Neural progenitor cell (in vitro differentiated cells): ENCODE measurements around the gene HCRTR2. TPM values are rescaled to one million over a fixed set of nuclear protein-coding genes. Genes with fewer than 3 reads are reported as not detected.

ENCODE experiments used
- DNase-seq: peaks from one replicate; pipeline ENCODE4 v3.0.0-alpha.2; 2016; ENCODE audit warnings: low spot score
- H2AFZ ChIP-seq: fragments of 200-600 bp; sonication (generic); replicated peaks from 2 replicates; pipeline ENCODE4 v1.6.1; 2016; ENCODE audit warnings: antibody characterized with exemption
- H3F3A ChIP-seq: fragments of 200-600 bp; sonication (generic); 2 replicates; pipeline ENCODE4 v1.6.1; 2016; ENCODE audit warnings: antibody characterized with exemption, low read depth
- H3K27ac ChIP-seq: fragments of 200-600 bp; sonication (generic); 2 replicates; pipeline ENCODE4 v1.5.1; 2016; ENCODE audit warnings: mild to moderate bottlenecking
- H3K27me3 ChIP-seq: fragments of 200-600 bp; sonication (generic); 2 replicates; pipeline ENCODE4 v1.6.1; 2016; ENCODE audit warnings: mild to moderate bottlenecking, moderate library complexity
- H3K36me3 ChIP-seq: fragments of 200-600 bp; sonication (generic); 2 replicates; pipeline ENCODE4 v1.5.1; 2016
- H3K4me1 ChIP-seq: fragments of 200-600 bp; sonication (generic); 2 replicates; pipeline ENCODE4 v1.6.1; 2016; ENCODE audit warnings: mixed run types
- H3K4me2 ChIP-seq: fragments of 200-600 bp; sonication (generic); 2 replicates; pipeline ENCODE4 v1.6.1; 2016
- H3K4me3 ChIP-seq: fragments of 200-600 bp; sonication (generic); 2 replicates; pipeline ENCODE4 v1.5.1; 2016
- H3K79me2 ChIP-seq: fragments of 200-600 bp; sonication (generic); 2 replicates; pipeline ENCODE4 v1.6.1; 2016; ENCODE audit warnings: low read depth
- H3K9ac ChIP-seq: fragments of 200-600 bp; sonication (generic); 2 replicates; pipeline ENCODE4 v1.6.1; 2016
- H3K9me3 ChIP-seq: fragments of 200-600 bp; sonication (generic); 2 replicates; pipeline ENCODE4 v1.5.1; 2016; ENCODE audit warnings: low read depth
- H4K20me1 ChIP-seq: fragments of 200-600 bp; sonication (generic); 2 replicates; pipeline ENCODE4 v1.6.1; 2016; ENCODE audit warnings: low read depth
- H3K27ac Mint-ChIP-seq: 3 replicates; pipeline ENCODE4 v1.8.0; 2021; ENCODE audit warnings: mixed read lengths
- H3K27me3 Mint-ChIP-seq: 2 replicates; pipeline ENCODE4 v1.8.0; 2022; ENCODE audit warnings: low read depth, mild to moderate bottlenecking, inconsistent platforms, moderate library complexity, mixed read lengths; ENCODE audit not compliant: insufficient read depth
- H3K36me3 Mint-ChIP-seq: 3 replicates; pipeline ENCODE4 v1.8.0; 2021; ENCODE audit warnings: mixed read lengths
- H3K4me1 Mint-ChIP-seq: 3 replicates; pipeline ENCODE4 v1.8.0; 2021; ENCODE audit warnings: mixed read lengths
- H3K4me3 Mint-ChIP-seq: 3 replicates; pipeline ENCODE4 v1.8.0; 2021; ENCODE audit warnings: mild to moderate bottlenecking, moderate library complexity, mixed read lengths
- H3K9me3 Mint-ChIP-seq: 3 replicates; pipeline ENCODE4 v1.8.0; 2020; ENCODE audit warnings: mixed read lengths
- EZH2 ChIP-seq: fragments of 200-600 bp; sonication (generic); IDR thresholded peaks from 2 replicates; pipeline ENCODE4 v1.6.1; 2017; ENCODE audit warnings: antibody characterized with exemption, mild to moderate bottlenecking, moderate library complexity
- EZH2phosphoT487 ChIP-seq: fragments of 200-600 bp; sonication (generic); IDR thresholded peaks from 2 replicates; pipeline ENCODE4 v1.6.1; 2017; ENCODE audit warnings: antibody characterized with exemption
- total RNA-seq: library from RNA; depleted of rRNA; stranded (reverse); fragments of >200 nt; gene quantifications from 2 replicates; pipeline ENCODE4 v1.2.3, GENCODE V29; 2015; ENCODE audit warnings: low replicate concordance
- TF ChIP-seq, protein P1 (sequence below): fragments of 200-600 bp; sonication (generic); IDR thresholded peaks from 2 replicates; pipeline ENCODE4 v1.5.1; 2017; ENCODE audit warnings: antibody characterized with exemption, mild to moderate bottlenecking

The HCRTR2 gene
- total RNA-seq, 1 donor from 2014 or later = not detected

DNA sequence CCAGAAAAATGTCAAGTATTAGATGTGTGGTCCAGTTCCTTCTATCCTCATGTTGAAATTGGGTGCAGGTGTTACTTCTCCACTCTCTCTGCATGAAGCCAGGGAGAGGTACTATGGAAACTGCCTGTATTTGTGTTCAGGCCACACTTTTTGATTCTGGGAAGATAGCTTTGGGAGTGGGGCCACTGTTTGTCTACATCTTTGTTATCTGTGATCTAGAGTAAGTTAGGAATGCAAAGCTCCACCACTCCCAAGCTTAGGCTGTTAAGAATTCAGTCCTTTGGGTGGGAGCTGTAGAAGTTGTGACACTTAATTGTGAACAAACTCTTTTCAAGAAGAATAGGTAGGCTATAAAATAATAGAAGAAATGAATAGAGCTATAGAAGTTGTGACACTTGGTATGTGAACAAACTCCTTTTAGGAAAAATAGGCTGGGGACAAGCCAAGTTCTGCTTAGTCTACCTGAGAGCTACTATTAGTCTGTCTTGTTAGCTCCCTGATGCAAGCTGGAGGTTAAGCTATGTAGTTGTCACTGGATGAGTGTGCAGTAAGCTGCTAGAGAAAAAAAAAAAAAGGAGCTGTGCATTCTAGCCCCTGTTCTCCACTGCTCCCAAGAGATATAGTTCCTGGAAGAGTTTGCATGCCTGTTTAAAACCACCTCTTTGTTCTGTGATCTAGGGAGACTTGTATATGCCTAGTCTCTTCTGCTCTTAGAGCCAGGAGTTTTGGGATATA is 145.8 kb downstream of the HCRTR2 start:
- no peaks in the 10 kb centered on the region for H3F3A ChIP-seq
- H3K4me1 ChIP-seq = no peaks in the 10 kb centered on the region
- TF ChIP-seq EZH2 = no peak
- TF ChIP-seq, protein P1, sequence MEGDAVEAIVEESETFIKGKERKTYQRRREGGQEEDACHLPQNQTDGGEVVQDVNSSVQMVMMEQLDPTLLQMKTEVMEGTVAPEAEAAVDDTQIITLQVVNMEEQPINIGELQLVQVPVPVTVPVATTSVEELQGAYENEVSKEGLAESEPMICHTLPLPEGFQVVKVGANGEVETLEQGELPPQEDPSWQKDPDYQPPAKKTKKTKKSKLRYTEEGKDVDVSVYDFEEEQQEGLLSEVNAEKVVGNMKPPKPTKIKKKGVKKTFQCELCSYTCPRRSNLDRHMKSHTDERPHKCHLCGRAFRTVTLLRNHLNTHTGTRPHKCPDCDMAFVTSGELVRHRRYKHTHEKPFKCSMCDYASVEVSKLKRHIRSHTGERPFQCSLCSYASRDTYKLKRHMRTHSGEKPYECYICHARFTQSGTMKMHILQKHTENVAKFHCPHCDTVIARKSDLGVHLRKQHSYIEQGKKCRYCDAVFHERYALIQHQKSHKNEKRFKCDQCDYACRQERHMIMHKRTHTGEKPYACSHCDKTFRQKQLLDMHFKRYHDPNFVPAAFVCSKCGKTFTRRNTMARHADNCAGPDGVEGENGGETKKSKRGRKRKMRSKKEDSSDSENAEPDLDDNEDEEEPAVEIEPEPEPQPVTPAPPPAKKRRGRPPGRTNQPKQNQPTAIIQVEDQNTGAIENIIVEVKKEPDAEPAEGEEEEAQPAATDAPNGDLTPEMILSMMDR = no peak
- TF ChIP-seq EZH2phosphoT487 = no peak
- H3K9me3 ChIP-seq = no peaks in the 10 kb centered on the region
- H4K20me1 ChIP-seq = no peaks in the 10 kb centered on the region
- H3K4me3 ChIP-seq = no peak overlapping the region
- Mint-ChIP-seq H3K36me3 (no peaks in the 10 kb centered on the region), H3K4me3 (no peak overlapping the region), H3K4me1 (no peaks in the 10 kb centered on the region), H3K27me3 (no peaks in the 10 kb centered on the region), H3K27ac (no peak overlapping the region), H3K9me3 (no peaks in the 10 kb centered on the region)
- DNase-seq = no peak
- no peak overlapping the region for H3K4me2 ChIP-seq
- no peak overlapping the region for H3K9ac ChIP-seq
- no peaks in the 10 kb centered on the region for H3K79me2 ChIP-seq
- no peaks in the 10 kb centered on the region for H3K27me3 ChIP-seq
- no peak overlapping the region for H3K27ac ChIP-seq
- H2AFZ ChIP-seq = peak overlapping the region; percentile 22
- H3K36me3 ChIP-seq = no peaks in the 10 kb centered on the region

- peak overlapping the region; percentile 22 for H2AFZ ChIP-seq
- H3K27ac Mint-ChIP-seq = no peak overlapping the region
Measured at GRCh38 chr6:55320696-55321086, 146.4 kb downstream of the HCRTR2 start.

DNA sequence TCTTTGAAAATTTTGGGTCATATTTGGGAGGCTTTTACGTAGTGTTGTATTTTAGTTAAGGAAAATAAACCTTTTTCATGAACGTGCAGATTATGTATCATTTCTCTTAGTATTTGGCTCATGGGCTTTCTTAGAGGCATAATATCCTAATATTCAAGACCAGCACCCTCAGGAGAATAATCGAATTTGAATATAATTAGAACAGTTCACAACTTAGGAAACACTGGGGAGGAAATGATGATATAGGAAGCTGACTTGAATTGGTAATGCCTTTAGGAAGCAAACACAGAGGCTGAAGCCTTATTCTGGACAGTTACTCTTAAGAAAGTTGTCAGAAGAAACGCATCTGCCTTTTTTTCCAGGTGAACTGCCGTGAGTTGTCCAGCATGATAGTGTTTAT is 152.9 kb downstream of the HCRTR2 start, which contains the start of gene GFRAL:
GFRAL (plus strand) TSS at position 301 of the 400 bp plus-strand sequence; CDS start at position 387, 86 bp downstream.
- DNase-seq = no peak
- Histone ChIP-seq H3K4me3 (no peak within 1 kb of the TSS), H3K27ac (no peak within 1 kb of the TSS), H3K9me3 (no peaks in the 10 kb centered on the region), H4K20me1 (no peaks in the 10 kb centered on the region), H3F3A (no peaks in the 10 kb centered on the region), H3K36me3 (no peaks in the 10 kb centered on the region), H3K27me3 (no peaks in the 10 kb centered on the region), H3K79me2 (no peaks in the 10 kb centered on the region), H2AFZ (no peak within 1 kb of the TSS), H3K9ac (no peak within 1 kb of the TSS), H3K4me1 (no peaks in the 10 kb centered on the region), H3K4me2 (no peak within 1 kb of the TSS)
- no peaks in the 10 kb centered on the region for H3K4me1 Mint-ChIP-seq
- H3K4me3 Mint-ChIP-seq = no peak within 1 kb of the TSS
- no peaks in the 10 kb centered on the region for H3K36me3 Mint-ChIP-seq
- TF ChIP-seq EZH2phosphoT487 (no peak), EZH2 (no peak)
- TF ChIP-seq, protein P1 = no peak
- H3K9me3 Mint-ChIP-seq = no peaks in the 10 kb centered on the region
- no peak within 1 kb of the TSS for H3K27ac Mint-ChIP-seq
- no peaks in the 10 kb centered on the region for H3K27me3 Mint-ChIP-seq

More at GRCh38 chr6:55320696-55321086, 146.4 kb downstream of the HCRTR2 start:
- H3K27ac ChIP-seq = no peak overlapping the region
- DNase-seq = peak; percentile 3
- H3K4me1 ChIP-seq = no peaks in the 10 kb centered on the region
- no peaks in the 10 kb centered on the region for H3K36me3 ChIP-seq
- Mint-ChIP-seq H3K4me1 (no peaks in the 10 kb centered on the region), H3K9me3 (no peaks in the 10 kb centered on the region), H3K36me3 (no peaks in the 10 kb centered on the region), H3K27me3 (no peaks in the 10 kb centered on the region), H3K4me3 (no peak overlapping the region)
- H3K4me3 ChIP-seq = no peak overlapping the region
- TF ChIP-seq, protein P1 = no peak
- TF ChIP-seq EZH2 (no peak), EZH2phosphoT487 (no peak)
- no peaks in the 10 kb centered on the region for H3K79me2 ChIP-seq
- no peaks in the 10 kb centered on the region for H4K20me1 ChIP-seq
- H3K27me3 ChIP-seq = no peaks in the 10 kb centered on the region
- no peaks in the 10 kb centered on the region for H3F3A ChIP-seq
- H3K9me3 ChIP-seq = no peaks in the 10 kb centered on the region
- no peak overlapping the region for H3K9ac ChIP-seq
- H3K4me2 ChIP-seq = no peak overlapping the region

Other genes with a start within 250 kb of the HCRTR2 start
- not detected in 2 replicates for gene GFRAL, start 153.0 kb downstream of the HCRTR2 start, total RNA-seq